Karpas-422 (cell line): ENCODE data around the gene GFOD2. TPM values are rescaled to one million over a fixed set of nuclear protein-coding genes. Genes with fewer than 3 reads are reported as not detected.

ENCODE experiments used
- DNase-seq: peaks from one replicate; pipeline ENCODE4 v3.0.0-alpha.2; 2015
- H2AFZ ChIP-seq: fragments of 200-600 bp; sonication (generic); 2 replicates; pipeline ENCODE4 v1.6.1; 2014; ENCODE audit warnings: antibody characterized with exemption, low read length, mixed read lengths
- H3K27ac ChIP-seq: fragments of 200-600 bp; sonication (generic); 2 replicates; pipeline ENCODE4 v1.5.1; 2014; ENCODE audit warnings: mild to moderate bottlenecking, low read length, moderate library complexity
- H3K27me3 ChIP-seq: fragments of 200-600 bp; sonication (generic); 2 replicates; pipeline ENCODE4 v1.6.1; 2014; ENCODE audit warnings: low read length, mixed read lengths
- H3K36me3 ChIP-seq: fragments of 200-600 bp; sonication (generic); 2 replicates; pipeline ENCODE4 v1.6.1; 2014; ENCODE audit warnings: low read length, mixed read lengths; ENCODE audit not compliant: insufficient read depth
- H3K4me1 ChIP-seq: fragments of 200-600 bp; sonication (generic); 2 replicates; pipeline ENCODE4 v1.6.1; 2014; ENCODE audit warnings: mild to moderate bottlenecking, low read length, mixed read lengths
- H3K4me2 ChIP-seq: fragments of 200-600 bp; sonication (generic); 2 replicates; pipeline ENCODE4 v1.6.1; 2014; ENCODE audit warnings: low read length, low read depth, mild to moderate bottlenecking; ENCODE audit not compliant: poor library complexity, severe bottlenecking
- H3K4me3 ChIP-seq: fragments of 200-600 bp; sonication (generic); 2 replicates; pipeline ENCODE4 v1.5.1; 2014; ENCODE audit warnings: mild to moderate bottlenecking, antibody characterized with exemption, low read length, mixed read lengths
- H3K79me2 ChIP-seq: fragments of 200-600 bp; sonication (generic); 2 replicates; pipeline ENCODE4 v1.6.1; 2014; ENCODE audit warnings: mild to moderate bottlenecking, low read length, mixed read lengths
- H3K9ac ChIP-seq: fragments of 200-600 bp; sonication (generic); 2 replicates; pipeline ENCODE4 v1.6.0; 2014; ENCODE audit warnings: low read length
- H3K9me2 ChIP-seq: fragments of 200-600 bp; sonication (generic), shearing (Covaris generic); replicated peaks from 2 replicates; pipeline ENCODE4 v1.6.0; 2014; ENCODE audit warnings: mild to moderate bottlenecking, low read length, moderate library complexity; ENCODE audit not compliant: insufficient read depth
- H3K9me3 ChIP-seq: fragments of 300-700, 200-600 bp; sonication (generic); 2 replicates; pipeline ENCODE4 v1.6.1; 2014; ENCODE audit warnings: low read length, mixed read lengths
- H4K20me1 ChIP-seq: fragments of 200-600 bp; sonication (generic); 2 replicates; pipeline ENCODE4 v1.6.1; 2014; ENCODE audit warnings: mild to moderate bottlenecking, antibody characterized with exemption, low read length, low read depth; ENCODE audit not compliant: insufficient read depth
- total RNA-seq: library from RNA; depleted of rRNA; stranded (reverse); fragments of >200 nt; shearing (Covaris generic); gene quantifications from 2 replicates; pipeline ENCODE4 v1.2.3, GENCODE V29; 2014; ENCODE audit warnings: low replicate concordance; rRNA removed

Gene GFOD2
- total RNA-seq: 12.9 and 34.8 TPM in 2 replicates

- Histone ChIP-seq H3K9me2 (no peaks in the 10 kb centered on the region), H3K9me3 (no peaks in the 10 kb centered on the region), H3K4me3 (peak within 1 kb of the TSS; percentile 83), H2AFZ (peak within 1 kb of the TSS; percentile 59), H3K9ac (peak within 1 kb of the TSS; percentile 98), H3K36me3 (0 out of 2 replicates have a peak, but pooled peaks cover 8% of the 10 kb centered on the region), H3K4me1 (peaks cover 60% of the 10 kb centered on the region), H3K4me2 (peak within 1 kb of the TSS; percentile 89), H3K27me3 (no peaks in the 10 kb centered on the region), H3K79me2 (peaks cover 49% of the 10 kb centered on the region), H4K20me1 (peaks cover 7% of the 10 kb centered on the region; the same call in 1 of the 2 replicates), H3K27ac (peak within 1 kb of the TSS; percentile 83)
- peak; percentile 98 for DNase-seq
These were observed at the start of gene GFOD2 for GRCh38 chr16:67719048-67719777. Gene GFOD2, minus strand, starts transcription at chr16:67719316. Its CDS starts 33,601 bp downstream, at chr16:67685715.

- no peak overlapping the region for H3K4me2 ChIP-seq
- H3K79me2 ChIP-seq: peaks cover 23% of the 10 kb centered on the region; the same call in 1 of the 2 replicates
- peaks cover 6% of the 10 kb centered on the region; the same call in 1 of the 2 replicates for H3K36me3 ChIP-seq
These were observed 48.8 kb upstream of the GFOD2 start for GRCh38 chr16:67767953-67768352.

DNA sequence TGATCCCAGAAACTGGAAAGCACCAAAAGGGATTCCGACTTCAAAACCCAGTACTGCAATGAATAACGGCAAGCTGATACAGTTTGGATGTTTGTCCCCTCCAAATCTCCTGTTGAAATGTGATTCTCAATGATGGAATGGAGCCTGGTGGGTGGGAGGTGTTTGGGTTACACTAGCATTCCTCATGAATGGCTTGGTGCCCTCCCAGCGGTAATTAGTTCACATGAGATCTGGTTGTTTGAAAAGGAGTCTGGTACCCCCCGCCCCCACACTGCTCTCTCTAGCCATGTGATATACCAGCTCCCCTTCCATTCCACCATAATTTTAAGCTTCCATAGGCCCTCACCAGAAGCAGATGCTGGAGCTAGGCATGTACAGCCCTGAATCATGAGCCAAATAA lies 47.2 kb upstream of the GFOD2 start:
- Histone ChIP-seq H3K9me3 (no peaks in the 10 kb centered on the region), H3K4me1 (no peaks in the 10 kb centered on the region), H4K20me1 (no peaks in the 10 kb centered on the region), H3K36me3 (no peaks in the 10 kb centered on the region), H3K9ac (no peak overlapping the region), H3K4me3 (no peak overlapping the region), H3K27ac (no peak overlapping the region), H3K9me2 (no peaks in the 10 kb centered on the region), H3K4me2 (no peak overlapping the region), H3K79me2 (peaks cover 19% of the 10 kb centered on the region), H3K27me3 (no peaks in the 10 kb centered on the region), H2AFZ (no peak overlapping the region)
- DNase-seq: no peak

More at GRCh38 chr16:67767953-67768352, 48.8 kb upstream of the GFOD2 start:
- Histone ChIP-seq H3K27ac (no peak overlapping the region), H2AFZ (no peak overlapping the region), H3K4me1 (no peaks in the 10 kb centered on the region), H3K9me3 (no peaks in the 10 kb centered on the region), H3K9ac (no peak overlapping the region), H3K9me2 (no peaks in the 10 kb centered on the region), H4K20me1 (no peaks in the 10 kb centered on the region), H3K4me3 (no peak overlapping the region), H3K27me3 (no peaks in the 10 kb centered on the region)
- DNase-seq: no peak

- Histone ChIP-seq H3K4me3 (no peak overlapping the region), H3K9me2 (no peaks in the 10 kb centered on the region), H3K36me3 (no peaks in the 10 kb centered on the region), H4K20me1 (no peaks in the 10 kb centered on the region), H3K27ac (no peak overlapping the region), H3K4me1 (peaks cover 4% of the 10 kb centered on the region), H3K9ac (no peak overlapping the region), H3K79me2 (peaks cover 22% of the 10 kb centered on the region), H3K9me3 (no peaks in the 10 kb centered on the region), H3K27me3 (no peaks in the 10 kb centered on the region), H2AFZ (no peak overlapping the region), H3K4me2 (no peak overlapping the region)
- no peak for DNase-seq
These were observed 45.1 kb upstream of the GFOD2 start for GRCh38 chr16:67764158-67764667.

GRCh38 chr16:67763066-67763465 lies 44.0 kb upstream of the GFOD2 start:
- no peaks in the 10 kb centered on the region for H3K9me2 ChIP-seq
- no peaks in the 10 kb centered on the region for H3K9me3 ChIP-seq
- no peaks in the 10 kb centered on the region for H3K27me3 ChIP-seq
- no peaks in the 10 kb centered on the region for H4K20me1 ChIP-seq
- no peak overlapping the region for H3K9ac ChIP-seq
- no peak overlapping the region for H3K4me3 ChIP-seq
- peaks cover 22% of the 10 kb centered on the region for H3K79me2 ChIP-seq
- H2AFZ ChIP-seq: no peak overlapping the region
- no peaks in the 10 kb centered on the region for H3K36me3 ChIP-seq
- no peak overlapping the region for H3K27ac ChIP-seq
- DNase-seq: no peak
- no peak overlapping the region for H3K4me2 ChIP-seq
- peaks cover 4% of the 10 kb centered on the region for H3K4me1 ChIP-seq

DNA sequence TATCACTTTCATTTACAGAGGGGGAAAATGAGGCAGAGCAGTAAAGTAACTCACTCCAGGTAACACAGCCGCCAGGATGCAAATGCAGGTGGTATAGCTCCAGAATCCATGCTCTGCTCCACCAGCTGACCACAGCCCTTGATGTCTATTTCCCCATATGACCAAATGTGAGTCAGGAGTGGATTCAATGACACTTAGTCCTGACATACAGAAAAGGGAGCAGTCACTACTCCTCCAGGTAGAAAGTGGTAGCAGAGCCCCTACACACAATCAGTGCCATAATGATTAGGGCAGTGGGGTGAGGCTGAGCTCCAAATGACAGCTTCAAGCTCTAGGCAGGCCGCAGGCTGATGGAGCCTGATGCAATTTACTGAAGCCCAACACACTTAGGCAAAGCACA lies 43.3 kb upstream of the GFOD2 start:
- Histone ChIP-seq H2AFZ (no peak overlapping the region), H3K27me3 (no peaks in the 10 kb centered on the region), H3K9ac (no peak overlapping the region), H3K9me3 (no peaks in the 10 kb centered on the region), H3K4me3 (no peak overlapping the region), H3K36me3 (no peaks in the 10 kb centered on the region), H3K79me2 (peaks cover 22% of the 10 kb centered on the region), H3K9me2 (no peaks in the 10 kb centered on the region), H4K20me1 (no peaks in the 10 kb centered on the region), H3K4me1 (peaks cover 4% of the 10 kb centered on the region), H3K4me2 (no peak overlapping the region), H3K27ac (no peak overlapping the region)
- no peak for DNase-seq

GRCh38 chr16:67761924-67762323 lies 42.8 kb upstream of the GFOD2 start:
- peaks cover 4% of the 10 kb centered on the region for H3K4me1 ChIP-seq
- no peaks in the 10 kb centered on the region for H3K9me3 ChIP-seq
- no peaks in the 10 kb centered on the region for H3K27me3 ChIP-seq
- H2AFZ ChIP-seq: no peak overlapping the region
- no peak overlapping the region for H3K4me3 ChIP-seq
- no peak for DNase-seq
- no peak overlapping the region for H3K9ac ChIP-seq
- peaks cover 22% of the 10 kb centered on the region for H3K79me2 ChIP-seq
- H4K20me1 ChIP-seq: no peaks in the 10 kb centered on the region
- H3K27ac ChIP-seq: no peak overlapping the region
- no peaks in the 10 kb centered on the region for H3K9me2 ChIP-seq
- no peaks in the 10 kb centered on the region for H3K36me3 ChIP-seq
- H3K4me2 ChIP-seq: no peak overlapping the region

DNA sequence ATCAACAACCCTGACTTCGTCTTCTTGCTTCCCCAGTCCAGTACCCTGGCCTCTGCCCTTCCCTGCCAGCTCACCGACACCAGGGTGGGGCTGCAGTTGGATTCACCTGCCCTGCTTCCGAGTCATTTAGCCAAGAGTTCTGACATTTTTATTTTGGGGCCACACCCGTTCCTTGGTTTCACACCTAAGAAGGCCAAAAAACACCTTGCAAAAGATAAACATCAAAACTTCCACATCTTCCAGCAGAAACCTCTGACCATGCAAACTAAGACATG lies 41.8 kb upstream of the GFOD2 start:
- peaks cover 18% of the 10 kb centered on the region for H3K79me2 ChIP-seq
- H3K27me3 ChIP-seq: no peaks in the 10 kb centered on the region
- no peak for DNase-seq
- no peaks in the 10 kb centered on the region for H3K36me3 ChIP-seq
- no peaks in the 10 kb centered on the region for H3K9me3 ChIP-seq
- no peak overlapping the region for H2AFZ ChIP-seq
- peaks cover 9% of the 10 kb centered on the region for H3K4me1 ChIP-seq
- no peak overlapping the region for H3K4me3 ChIP-seq
- H3K9ac ChIP-seq: no peak overlapping the region
- H3K27ac ChIP-seq: no peak overlapping the region
- no peaks in the 10 kb centered on the region for H3K9me2 ChIP-seq
- no peaks in the 10 kb centered on the region for H4K20me1 ChIP-seq
- no peak overlapping the region for H3K4me2 ChIP-seq
